GM19468 (cell line): Measurements from ENCODE around the gene GGT6.

Source experiments
- ATAC-seq: cut with Tn5 transposase; IDR thresholded peaks from one replicate; pipeline ENCODE4 v1.9.1; 2021; ENCODE audit warnings: mild to moderate bottlenecking, moderate library complexity, moderate number of reproducible peaks; ENCODE audit not compliant: unreplicated experiment; ENCODE audit errors: extremely low read depth

Gene GGT6

DNA sequence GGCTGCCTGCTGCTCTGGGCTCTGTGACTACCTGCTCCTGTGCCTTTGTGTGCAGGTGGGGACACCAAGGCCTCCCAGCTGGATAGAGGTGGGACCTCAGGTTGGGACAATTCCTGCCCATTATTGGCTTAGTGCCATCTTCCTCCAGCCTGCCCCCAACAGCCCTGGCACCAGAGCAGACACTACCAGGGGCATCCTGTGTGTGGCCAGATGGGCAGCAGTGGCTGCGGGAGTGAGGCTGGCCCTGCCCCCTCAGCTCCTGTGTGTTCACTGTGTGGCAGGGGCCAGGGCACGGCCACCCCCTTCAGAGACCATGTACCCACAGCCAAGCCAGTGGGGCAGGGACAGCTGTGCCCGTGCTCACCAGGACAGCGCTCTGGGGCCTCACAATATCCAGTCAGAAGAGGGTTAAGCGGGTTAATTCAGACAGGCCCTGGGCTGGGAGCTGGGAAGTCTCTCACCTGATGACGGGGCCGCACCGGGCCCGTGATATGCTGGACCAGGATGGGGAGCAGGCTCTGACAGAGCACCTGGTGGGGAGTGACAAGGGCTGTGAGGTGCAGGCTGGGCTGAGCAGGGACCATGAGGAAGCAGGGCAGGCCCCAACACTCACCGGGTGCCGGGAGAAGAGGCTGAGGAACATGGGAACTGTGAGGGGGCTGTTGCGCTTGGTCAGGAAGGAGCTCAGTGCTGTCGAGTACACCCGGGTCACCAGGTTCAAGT, 18.2 kb downstream of the GGT6 start:
- ATAC-seq = no peak

DNA sequence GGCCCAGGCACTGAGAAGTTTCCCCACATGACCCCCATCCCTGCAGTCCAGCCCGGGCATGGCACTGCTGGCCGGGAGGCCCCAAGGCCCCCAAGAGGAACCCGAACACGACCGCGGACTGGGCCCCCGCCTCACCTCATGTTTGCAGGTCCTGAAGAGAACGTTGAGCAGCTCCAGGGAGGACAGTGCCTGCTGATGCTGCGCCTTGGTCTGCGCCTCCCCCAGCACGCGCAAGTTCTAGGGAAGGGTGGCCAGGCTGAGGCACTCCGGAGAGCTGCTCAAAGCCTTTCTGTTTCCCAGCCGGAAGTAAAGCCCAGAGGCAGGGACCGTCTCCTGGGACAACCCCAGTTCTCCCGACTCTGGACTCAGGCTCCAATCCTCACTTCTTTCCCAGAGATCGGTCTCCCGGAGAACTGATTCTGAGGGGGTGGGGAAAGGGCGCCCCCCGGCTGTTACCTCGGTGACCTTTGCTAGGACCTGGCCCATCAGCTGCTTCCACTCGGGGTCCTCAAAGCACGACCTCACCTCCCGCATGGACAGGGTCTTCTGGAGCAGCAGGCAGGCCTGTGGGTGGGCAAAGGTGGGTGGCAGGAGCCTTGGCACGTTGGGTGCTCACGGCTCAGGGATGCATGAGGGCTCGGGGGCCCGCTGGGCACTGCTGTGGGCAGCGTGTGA, 18.9 kb downstream of the GGT6 start:
- no peak for ATAC-seq

GRCh38 chr17:4540687-4541327, 19.6 kb downstream of the GGT6 start:
- no peak for ATAC-seq

DNA sequence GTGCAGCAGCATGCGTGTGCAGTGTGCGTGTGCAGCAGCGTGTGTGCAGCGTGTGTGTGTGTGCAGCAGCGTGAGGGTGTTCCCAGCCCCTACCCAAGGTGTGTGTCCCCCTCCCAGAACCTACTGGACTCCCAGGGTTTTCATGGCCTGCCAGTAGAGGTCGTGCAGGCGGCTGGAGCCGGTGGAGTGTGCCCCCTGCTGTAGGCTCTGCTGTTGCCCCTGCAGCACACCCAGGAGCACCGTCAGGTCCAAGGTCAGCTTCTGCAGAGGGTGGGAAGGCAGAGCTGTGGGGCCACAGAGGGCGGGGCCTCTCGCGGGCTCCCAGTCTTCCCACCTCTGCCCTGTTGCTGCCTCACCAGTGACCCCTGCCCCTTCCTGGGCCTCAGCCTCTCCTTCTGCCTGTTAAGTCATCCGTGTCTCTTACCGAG, 20.1 kb downstream of the GGT6 start:
- no peak for ATAC-seq

DNA sequence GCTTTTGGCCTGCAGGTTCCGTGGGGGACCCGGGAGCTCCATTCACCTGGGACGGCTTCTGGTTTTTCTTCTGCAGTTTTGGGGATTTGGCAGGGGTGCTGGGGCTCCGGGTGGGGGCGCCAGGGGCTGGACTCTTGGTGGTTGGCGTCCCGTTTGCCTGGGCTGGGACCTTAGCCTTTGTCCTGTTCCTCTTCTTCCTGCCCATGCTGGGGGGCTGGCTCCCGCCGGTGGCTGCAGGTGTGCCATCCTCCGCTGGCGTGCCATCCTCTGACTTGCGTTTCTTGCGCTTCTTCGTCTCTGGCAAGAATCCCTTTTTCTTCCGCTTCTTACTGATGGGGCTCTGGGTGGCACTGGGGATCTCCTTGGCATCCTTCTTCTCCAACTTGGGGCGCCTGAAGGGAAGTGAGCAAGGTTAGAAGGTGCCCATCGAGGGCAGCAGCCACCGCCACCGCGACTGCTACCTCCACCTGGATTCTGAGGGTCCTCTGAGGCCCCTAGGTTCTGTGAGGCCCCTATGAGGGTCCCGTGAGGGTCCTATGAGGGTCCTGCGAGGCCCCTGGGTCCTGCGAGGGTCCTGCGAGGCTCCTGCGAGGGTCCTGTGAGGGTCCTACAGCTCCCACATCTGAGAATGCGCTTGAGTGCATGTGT, 20.7 kb downstream of the GGT6 start:
- no peak for ATAC-seq

DNA sequence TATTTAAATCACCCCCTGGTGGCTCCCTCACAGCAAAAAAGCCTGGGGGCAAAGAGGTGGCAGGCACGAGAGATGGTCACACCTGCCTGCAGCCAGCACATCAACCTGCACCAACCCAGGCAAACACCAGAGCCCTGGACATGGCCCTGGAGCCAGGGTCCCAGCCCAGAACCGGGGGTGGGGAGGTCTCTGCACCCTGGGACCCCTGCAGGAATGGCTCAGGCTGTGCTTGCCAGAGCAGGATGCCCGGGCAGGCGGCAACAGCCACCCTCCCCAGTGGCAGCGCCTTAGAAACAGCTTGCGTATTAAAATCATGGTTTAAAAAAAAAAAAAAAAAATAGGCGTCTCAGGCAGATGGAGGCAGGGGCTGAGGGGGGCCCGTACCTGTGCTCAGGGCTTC, 21.4 kb downstream of the GGT6 start:
- no peak for ATAC-seq

DNA sequence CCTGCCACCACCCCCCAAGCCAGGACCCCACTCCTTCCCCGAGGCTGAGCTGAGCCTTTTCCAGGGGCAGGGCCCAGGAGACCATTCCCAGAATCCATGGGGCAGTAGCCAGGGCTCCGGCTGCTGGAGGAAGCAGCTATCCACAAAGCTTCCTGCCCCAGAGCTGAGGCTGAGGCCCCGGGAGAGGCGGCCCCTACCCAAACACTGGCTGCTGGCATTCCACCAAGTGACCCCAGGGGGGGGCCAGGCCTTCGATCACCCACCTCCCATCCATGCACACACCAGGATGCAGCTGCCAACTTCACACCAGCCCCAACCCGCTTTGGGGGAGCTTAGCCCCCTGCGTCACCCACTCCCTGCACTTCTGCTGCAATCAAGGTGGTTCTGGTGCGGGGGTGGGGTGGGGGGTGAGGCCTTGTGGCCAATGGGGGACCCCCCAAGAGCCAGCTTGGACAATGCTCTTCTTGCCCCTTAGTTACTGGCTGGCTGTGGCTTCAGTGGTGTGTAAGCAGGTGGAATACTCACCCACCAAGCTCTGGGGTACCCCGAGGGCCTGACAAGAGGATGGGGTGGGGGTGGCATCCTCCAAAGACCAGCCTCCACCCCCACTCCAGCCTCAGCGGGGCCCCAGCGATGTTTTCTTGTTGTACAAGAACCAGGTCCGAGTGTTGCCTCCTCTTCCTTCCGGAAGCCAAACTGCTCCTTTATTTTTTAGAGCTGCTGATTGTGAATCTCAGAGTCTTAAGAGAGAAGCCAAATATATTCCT, 22.0 kb downstream of the GGT6 start:
- ATAC-seq = no peak

- ATAC-seq = no peak
These were observed 22.7 kb downstream of the GGT6 start for GRCh38 chr17:4537451-4538235.

- ATAC-seq = no peak
These were observed 23.5 kb downstream of the GGT6 start for GRCh38 chr17:4536742-4537411.

GRCh38 chr17:4536259-4536741, 24.1 kb downstream of the GGT6 start:
- ATAC-seq = no peak

GRCh38 chr17:4535667-4536258, 24.6 kb downstream of the GGT6 start:
- no peak for ATAC-seq

DNA sequence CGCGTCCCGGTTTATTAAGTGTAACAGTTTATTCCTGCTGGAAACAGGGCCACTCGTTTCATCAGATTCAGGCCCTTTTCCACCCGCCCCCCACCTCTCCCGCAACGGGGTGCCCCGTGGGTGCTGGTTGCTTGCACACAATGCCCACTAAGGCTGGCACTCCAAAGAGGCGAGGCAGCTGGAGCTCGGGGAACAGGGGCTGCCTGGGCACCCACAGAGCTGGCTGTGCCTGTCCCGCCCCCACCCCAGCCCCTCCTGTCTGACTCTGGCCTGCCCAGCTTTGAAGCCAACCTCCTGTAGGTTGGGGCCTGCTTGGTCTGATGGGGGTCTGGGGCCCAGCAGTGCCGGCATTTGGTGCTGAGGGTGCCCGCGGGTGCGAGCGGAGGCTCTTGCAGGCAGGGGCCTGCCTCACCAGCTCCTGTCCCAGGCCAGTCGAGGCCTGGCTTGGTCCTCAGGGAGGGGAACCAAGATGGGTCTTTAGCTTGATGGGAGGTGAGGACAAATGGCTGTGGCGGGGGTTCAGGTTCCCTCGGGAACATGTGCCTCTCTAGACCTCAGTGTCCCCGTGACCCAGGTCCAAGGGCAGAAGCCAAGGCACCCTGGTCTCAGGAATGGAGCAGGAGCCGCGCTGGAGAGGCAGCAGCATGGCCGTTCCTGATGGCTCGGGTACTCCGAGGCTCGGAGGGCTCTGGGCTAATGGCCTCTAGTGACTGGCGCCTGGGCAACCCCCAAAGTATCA, 25.3 kb downstream of the GGT6 start:
- no peak for ATAC-seq

- ATAC-seq = no peak
These were observed 25.9 kb downstream of the GGT6 start for GRCh38 chr17:4534515-4534914.

DNA sequence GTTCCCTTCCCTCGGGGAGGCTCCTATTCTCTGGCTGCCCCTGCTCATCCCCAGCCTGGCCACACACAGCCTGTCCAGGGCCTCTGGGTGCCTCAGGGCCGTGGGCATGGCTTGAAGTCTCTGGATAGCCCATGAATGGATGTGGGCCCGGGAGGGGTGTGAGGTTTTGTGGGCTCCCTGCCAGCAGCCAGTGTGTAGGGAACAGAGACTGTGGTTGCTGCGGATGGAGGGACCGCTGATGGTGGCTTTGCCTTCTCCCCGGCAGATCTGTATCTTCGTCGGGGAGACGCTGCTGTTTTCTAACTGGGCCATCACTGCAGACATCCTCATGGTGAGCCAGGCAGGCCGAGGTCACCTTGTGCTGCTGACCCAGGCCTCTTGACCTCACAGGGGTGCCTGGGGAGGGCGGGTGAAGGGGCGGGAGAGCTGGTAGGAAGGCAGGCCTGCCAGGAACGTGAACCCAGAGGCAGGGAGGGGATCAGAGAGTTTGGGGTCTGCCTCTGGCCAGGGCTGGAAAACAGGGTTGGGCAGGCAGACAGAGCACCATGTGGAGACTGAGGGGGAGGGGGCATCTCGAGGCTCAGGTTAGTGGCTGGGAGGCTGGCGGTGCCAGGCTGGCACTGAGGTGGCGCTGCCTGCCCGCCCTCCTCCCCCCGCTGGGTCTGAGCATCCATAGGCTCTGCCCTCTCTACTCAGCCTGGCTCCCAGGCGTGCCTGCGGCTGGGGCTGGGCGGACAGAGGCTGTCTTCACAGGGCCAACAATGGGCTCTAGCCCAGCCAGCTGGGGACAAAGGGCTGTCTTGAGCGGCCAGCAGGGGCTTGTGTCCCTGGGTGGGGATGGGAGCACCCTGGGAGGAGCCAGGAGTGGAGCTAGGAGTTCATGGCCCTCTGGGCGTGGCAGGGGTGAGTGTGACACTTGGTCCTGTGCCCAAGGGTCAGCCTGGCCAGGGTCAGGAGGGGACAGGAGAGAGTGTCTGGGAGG, 26.6 kb downstream of the GGT6 start:
- ATAC-seq = no peak

DNA sequence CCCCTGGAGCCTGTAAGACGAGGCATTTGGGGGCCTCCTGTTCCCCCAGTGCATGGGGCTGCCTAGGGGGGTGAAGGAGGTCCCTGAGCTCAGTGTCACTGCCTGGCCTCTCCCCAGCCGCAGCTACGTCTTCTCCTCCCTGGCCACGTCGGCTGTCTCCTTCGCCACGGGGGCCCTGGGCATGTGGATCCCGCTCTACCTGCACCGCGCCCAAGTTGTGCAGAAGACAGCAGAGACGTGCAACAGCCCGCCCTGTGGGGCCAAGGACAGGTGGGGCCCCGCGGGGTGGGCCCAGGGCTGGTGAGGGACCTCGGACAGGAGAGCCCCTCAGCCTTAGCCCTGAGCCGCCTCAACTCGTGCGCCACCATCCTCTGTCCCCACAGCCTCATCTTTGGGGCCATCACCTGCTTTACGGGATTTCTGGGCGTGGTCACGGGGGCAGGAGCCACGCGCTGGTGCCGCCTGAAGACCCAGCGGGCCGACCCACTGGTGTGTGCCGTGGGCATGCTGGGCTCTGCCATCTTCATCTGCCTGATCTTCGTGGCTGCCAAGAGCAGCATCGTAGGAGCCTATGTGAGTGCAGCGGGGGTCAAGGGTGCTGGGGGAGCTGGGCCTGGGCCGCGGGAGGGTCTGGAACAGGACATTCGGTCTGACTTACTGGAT, 27.4 kb downstream of the GGT6 start:
- no peak for ATAC-seq
